Measurements from ENCODE around the gene PYDC2. TPM values are rescaled to one million over a fixed set of nuclear protein-coding genes. Genes with fewer than 3 reads are reported as not detected.
A peak's percentile ranks its signal among the peaks of the same experiment; 100 is the strongest.

Gene PYDC2
- polyA plus RNA-seq, 2 of the 4 experiments (the other 2 are of a cell fraction): not detected

GRCh38 chr3:191428177-191428576, 32.8 kb upstream of the PYDC2 start:
- TF ChIP-seq EP300 (IDR thresholded peaks at IDR 0.05) (no peak), MAFK (IDR thresholded peaks at IDR 0.05; ENCODE audit: partially characterized antibody) (peak; percentile 52)
- H3K4me2 ChIP-seq: no peak overlapping the region
- ATAC-seq (no peak), FAIRE-seq (no peak), DNase-seq (ENCODE audit: low read depth in 1 of 2, low spot score in 1 of 2) (no peak)
- no peaks in the 10 kb centered on the region for H3K4me1 ChIP-seq
- H3K4me3 ChIP-seq: no peak overlapping the region
- no peak overlapping the region for H3K27ac ChIP-seq
- H3K9me3 ChIP-seq: no peaks in the 10 kb centered on the region
- CTCF ChIA-PET: no interaction called here
- WGBS (ENCODE audit: missing lambda C conversion rate): 76% methylated on average over 1 of the region's 1 CpG
- POLR2A ChIA-PET: no interaction called here

GRCh38 chr3:191430103-191430502, 30.9 kb upstream of the PYDC2 start:
- Histone ChIP-seq H3K9me3 (no peaks in the 10 kb centered on the region), H3K4me1 (no peaks in the 10 kb centered on the region), H3K4me3 (no peak overlapping the region), H3K27ac (no peak overlapping the region), H3K4me2 (no peak overlapping the region)
- ChIA-PET POLR2A (no interaction called here), CTCF (interaction anchor here (0.6 kb wide), 1 partner anchor 994 kb away, joined by 3 read pairs; no protein-coding TSS in a partner anchor)
- 38% methylated on average over 4 of the region's 4 CpGs for WGBS (ENCODE audit: missing lambda C conversion rate)
- DNase-seq (ENCODE audit: low read depth in 1 of 2, low spot score in 1 of 2) (no peak), ATAC-seq (no peak), FAIRE-seq (no peak)
- no peak for TF ChIP-seq PHF8 (IDR thresholded peaks at IDR 0.05; ENCODE audit: borderline replicate concordance, low read depth)
- no peak for TF ChIP-seq POLR2A (IDR thresholded peaks at IDR 0.05; ENCODE audit: low read length)
- no peak for TF ChIP-seq CBX2 (IDR thresholded peaks at IDR 0.05; ENCODE audit: borderline replicate concordance, low read depth)
- TF ChIP-seq ATOH8 (CRISPR knock-in tag; IDR thresholded peaks at IDR 0.05; ENCODE audit: low read depth): no peak
- TF ChIP-seq HOXA7 (CRISPR knock-in tag; IDR thresholded peaks at IDR 0.05): no peak
- no peak for TF ChIP-seq USF2 (IDR thresholded peaks at IDR 0.05)
- TF ChIP-seq CHD4 (IDR thresholded peaks at IDR 0.05; ENCODE audit: borderline replicate concordance): no peak
- TF ChIP-seq BHLHE40 (IDR thresholded peaks at IDR 0.05; ENCODE audit: low read depth, low read length): no peak
- TF ChIP-seq FOSL2 (IDR thresholded peaks at IDR 0.05): no peak
- no peak for TF ChIP-seq FOSL2 (CRISPR knock-in tag; IDR thresholded peaks at IDR 0.05)
- no peak for TF ChIP-seq RCOR1 (IDR thresholded peaks at IDR 0.05; ENCODE audit: low read depth, low read length)
- no peak for TF ChIP-seq HEYL (CRISPR knock-in tag; IDR thresholded peaks at IDR 0.05)

GRCh38 chr3:191431160-191431822, 29.7 kb upstream of the PYDC2 start:
- no peak overlapping the region for H3K4me2 ChIP-seq
- H3K4me3 ChIP-seq: no peak overlapping the region
- DNase-seq (ENCODE audit: low read depth in 1 of 2, low spot score in 1 of 2) (no peak), ATAC-seq (no peak), FAIRE-seq (no peak)
- CTCF ChIA-PET: no interaction called here
- TF ChIP-seq ELK1 (IDR thresholded peaks at IDR 0.05; ENCODE audit: low read depth, low read length): no peak
- TF ChIP-seq JUNB (IDR thresholded peaks at IDR 0.05): no peak
- no peak for TF ChIP-seq REST (IDR thresholded peaks at IDR 0.05)
- no peak for TF ChIP-seq HES2 (IDR thresholded peaks at IDR 0.05)
- TF ChIP-seq EP300 (IDR thresholded peaks at IDR 0.05): no peak
- no peak for TF ChIP-seq JUN (IDR thresholded peaks at IDR 0.05)
- no peak for TF ChIP-seq KDM1A (IDR thresholded peaks at IDR 0.05; ENCODE audit: low read depth)
- WGBS (ENCODE audit: missing lambda C conversion rate): 46% methylated on average over 5 of the region's 5 CpGs
- H3K4me1 ChIP-seq: no peaks in the 10 kb centered on the region
- H3K9me3 ChIP-seq: no peaks in the 10 kb centered on the region
- no peak overlapping the region for H3K27ac ChIP-seq
- POLR2A ChIA-PET: no interaction called here
